Measurements from ENCODE around the gene TSHZ2. TPM values are rescaled to one million over a fixed set of nuclear protein-coding genes. Genes with fewer than 3 reads are reported as not detected.

Gene TSHZ2
- total and polyA plus RNA-seq, 9 of the 15 experiments (the other 6 are each of a cell fraction or from before 2014, with no cell fraction given), result 0.03 to 0.20 (median 0.05) TPM; not detected in 4

- TF ChIP-seq ZNF507 (tag; conservative IDR thresholded peaks at IDR 0.05) (no peak), SAP30 (IDR thresholded peaks at IDR 0.05; ENCODE audit: borderline replicate concordance, insufficient read depth, low read depth, low read length, poor library complexity, severe bottlenecking) (no peak), ARID3A (IDR thresholded peaks at IDR 0.05; ENCODE audit: borderline replicate concordance, low read depth, low read length) (peak; percentile 95), ARID1B (IDR thresholded peaks at IDR 0.05) (peak; percentile 78), KLF16 (IDR thresholded peaks at IDR 0.05) (0 out of 2 replicates have a peak, but pooled peaks have one; percentile 3), ZKSCAN3 (CRISPR knock-in tag; IDR thresholded peaks at IDR 0.05) (no peak), BRCA1 (IDR thresholded peaks at IDR 0.05) (no peak), BRCA1 (CRISPR knock-in tag; IDR thresholded peaks at IDR 0.05) (no peak), ATF7 (IDR thresholded peaks at IDR 0.05) (peak; percentile 98), ZNF174 (CRISPR knock-in tag; IDR thresholded peaks at IDR 0.05) (no peak), MYC (IDR thresholded peaks at IDR 0.05; ENCODE audit: low read depth, low read length) (peak; percentile 65), MYC (CRISPR knock-in tag; IDR thresholded peaks at IDR 0.05; ENCODE audit: borderline replicate concordance, low read depth) (no peak), TRIM24 (IDR thresholded peaks at IDR 0.05) (peak; percentile 17 to 61; a peak in 2 of 4 replicates), NR0B1 (IDR thresholded peaks at IDR 0.05; ENCODE audit: partially characterized antibody) (no peak), HOXB6 (CRISPR knock-in tag; IDR thresholded peaks at IDR 0.05; ENCODE audit: borderline replicate concordance) (no peak), TAF9B (IDR thresholded peaks at IDR 0.05; ENCODE audit: partially characterized antibody) (peak; percentile 27), POLR2B (IDR thresholded peaks at IDR 0.05; ENCODE audit: low read depth, partially characterized antibody) (peak; percentile 29), OTX1 (CRISPR knock-in tag; IDR thresholded peaks at IDR 0.05) (no peak), KHSRP (IDR thresholded peaks at IDR 0.05) (no peak), CTBP1 (IDR thresholded peaks at IDR 0.05; ENCODE audit: borderline replicate concordance) (peak; percentile 87), MCM2 (IDR thresholded peaks at IDR 0.05; ENCODE audit: low read depth) (no peak), CBFA2T3 (IDR thresholded peaks at IDR 0.05) (peak; percentile 39), JUND (IDR thresholded peaks at IDR 0.05; ENCODE audit: borderline replicate concordance, low read depth, low read length) (peak; percentile 93), JUND (tag; IDR thresholded peaks at IDR 0.05; ENCODE audit: borderline replicate concordance, low read depth, low read length) (peak; percentile 95; the same call in 2 of the 3 replicates)
- TF ChIP-seq, protein P1, sequence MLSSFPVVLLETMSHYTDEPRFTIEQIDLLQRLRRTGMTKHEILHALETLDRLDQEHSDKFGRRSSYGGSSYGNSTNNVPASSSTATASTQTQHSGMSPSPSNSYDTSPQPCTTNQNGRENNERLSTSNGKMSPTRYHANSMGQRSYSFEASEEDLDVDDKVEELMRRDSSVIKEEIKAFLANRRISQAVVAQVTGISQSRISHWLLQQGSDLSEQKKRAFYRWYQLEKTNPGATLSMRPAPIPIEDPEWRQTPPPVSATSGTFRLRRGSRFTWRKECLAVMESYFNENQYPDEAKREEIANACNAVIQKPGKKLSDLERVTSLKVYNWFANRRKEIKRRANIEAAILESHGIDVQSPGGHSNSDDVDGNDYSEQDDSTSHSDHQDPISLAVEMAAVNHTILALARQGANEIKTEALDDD (IDR thresholded peaks at IDR 0.05), result peak; percentile 56; the same call in 1 of the 2 replicates
- TF ChIP-seq, protein P2, sequence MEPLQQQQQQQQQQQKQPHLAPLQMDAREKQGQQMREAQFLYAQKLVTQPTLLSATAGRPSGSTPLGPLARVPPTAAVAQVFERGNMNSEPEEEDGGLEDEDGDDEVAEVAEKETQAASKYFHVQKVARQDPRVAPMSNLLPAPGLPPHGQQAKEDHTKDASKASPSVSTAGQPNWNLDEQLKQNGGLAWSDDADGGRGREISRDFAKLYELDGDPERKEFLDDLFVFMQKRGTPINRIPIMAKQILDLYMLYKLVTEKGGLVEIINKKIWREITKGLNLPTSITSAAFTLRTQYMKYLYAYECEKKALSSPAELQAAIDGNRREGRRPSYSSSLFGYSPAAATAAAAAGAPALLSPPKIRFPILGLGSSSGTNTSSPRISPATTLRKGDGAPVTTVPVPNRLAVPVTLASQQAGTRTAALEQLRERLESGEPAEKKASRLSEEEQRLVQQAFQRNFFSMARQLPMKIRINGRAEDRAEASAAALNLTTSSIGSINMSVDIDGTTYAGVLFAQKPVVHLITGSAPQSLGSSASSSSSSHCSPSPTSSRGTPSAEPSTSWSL (CRISPR knock-in tag; IDR thresholded peaks at IDR 0.05; ENCODE audit: borderline replicate concordance), result no peak
Observed at GRCh38 chr20:53162251-53162835, 190.2 kb downstream of the TSHZ2 start (continued).
